ENCODE results near the gene CCN2.

- TF ChIP-seq CTCF (IDR thresholded peaks at IDR 0.05) (no peak), EP300 (IDR thresholded peaks at IDR 0.05) (no peak), POLR2A (IDR thresholded peaks at IDR 0.05) (peak; percentile 3 to 15), POLR2AphosphoS5 (IDR thresholded peaks at IDR 0.05) (peak; percentile 71)
Observed at GRCh38 chr6:131948692-131949619, 2.2 kb downstream of the CCN2 start.
